GM13976 (cell line): Measurements from ENCODE around the gene APBA2.

Experiments used
- DNase-seq: peaks from one replicate; pipeline ENCODE4 v3.0.0; 2012; ENCODE audit warnings: low spot score
- CTCF ChIP-seq: IDR thresholded peaks from 2 replicates; pipeline ENCODE4 v1.5.1; 2012; ENCODE audit warnings: borderline replicate concordance, mild to moderate bottlenecking; ENCODE audit not compliant: insufficient read depth; ENCODE audit errors: extremely low read depth, missing control alignments, control extremely low read depth
- in situ Hi-C: fragments of 300-500 bp; cut with MboI; formaldehyde crosslinking; loops from one replicate; pipeline ENCODE4 v1.12.0; 2022; ENCODE audit warnings: low sequenced_read_pairs, mixed read lengths, inconsistent platforms; ENCODE audit not compliant: unreplicated experiment

Gene APBA2

DNA sequence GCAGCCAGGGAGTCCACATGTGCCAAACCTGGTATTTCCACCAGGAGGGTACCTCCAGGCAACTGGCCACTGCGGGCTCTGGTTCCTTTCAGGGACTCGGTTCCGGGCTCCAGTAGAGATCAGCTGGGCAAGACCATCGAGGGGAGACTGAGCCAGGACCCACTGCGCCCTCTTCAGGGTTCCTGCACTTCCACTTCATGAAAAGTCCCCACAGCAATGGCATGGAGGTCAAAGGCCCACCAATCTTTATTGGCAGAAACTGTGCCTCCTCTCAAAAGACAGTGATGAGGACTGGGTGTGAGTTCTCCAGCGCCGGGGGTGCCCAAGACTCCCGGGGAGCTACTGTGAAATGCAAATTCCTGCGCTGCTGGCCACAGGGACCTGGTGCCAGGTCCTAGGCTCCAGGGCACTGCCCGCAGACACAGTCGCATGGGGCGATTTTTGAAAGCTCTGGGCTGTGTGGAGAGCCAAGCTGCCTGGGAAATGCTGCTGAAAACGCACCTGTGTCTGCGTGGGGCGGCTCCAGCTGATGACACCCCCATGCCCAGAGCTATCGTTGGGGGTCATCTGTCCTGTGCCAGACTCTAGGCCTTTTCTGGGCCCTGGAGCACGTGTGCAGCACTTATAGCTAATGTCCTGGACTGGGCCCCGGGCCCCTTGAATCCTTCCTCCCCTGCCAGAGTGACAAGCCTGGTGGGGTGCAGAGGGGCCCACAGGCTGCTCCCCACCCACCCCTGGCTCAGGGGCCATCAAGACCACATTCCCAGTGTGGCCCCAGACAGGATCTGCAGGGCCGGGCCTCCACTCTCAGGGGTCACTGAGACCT lies 239.8 kb downstream of the APBA2 start:
- no peak for DNase-seq
- no peak for TF ChIP-seq CTCF
- in situ Hi-C loops = no loop called here

DNA sequence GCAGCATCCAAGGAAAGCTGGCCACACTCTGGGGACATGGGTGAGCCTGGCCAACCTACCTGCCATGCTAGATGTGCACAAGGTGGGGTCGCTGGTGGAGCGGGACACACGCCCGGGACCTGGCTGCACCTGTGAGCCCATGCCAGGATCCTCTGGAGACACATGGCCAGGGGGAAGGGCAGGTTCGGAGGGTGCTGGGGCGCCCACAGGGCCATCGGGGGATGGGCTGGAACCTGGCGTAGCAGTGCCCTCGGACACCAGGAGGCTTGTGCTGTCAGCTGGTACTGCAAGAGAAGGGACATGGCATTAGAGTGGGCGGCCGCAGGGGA lies 240.4 kb downstream of the APBA2 start:
- no peak for TF ChIP-seq CTCF
- in situ Hi-C loops = no loop called here
- DNase-seq = no peak

DNA sequence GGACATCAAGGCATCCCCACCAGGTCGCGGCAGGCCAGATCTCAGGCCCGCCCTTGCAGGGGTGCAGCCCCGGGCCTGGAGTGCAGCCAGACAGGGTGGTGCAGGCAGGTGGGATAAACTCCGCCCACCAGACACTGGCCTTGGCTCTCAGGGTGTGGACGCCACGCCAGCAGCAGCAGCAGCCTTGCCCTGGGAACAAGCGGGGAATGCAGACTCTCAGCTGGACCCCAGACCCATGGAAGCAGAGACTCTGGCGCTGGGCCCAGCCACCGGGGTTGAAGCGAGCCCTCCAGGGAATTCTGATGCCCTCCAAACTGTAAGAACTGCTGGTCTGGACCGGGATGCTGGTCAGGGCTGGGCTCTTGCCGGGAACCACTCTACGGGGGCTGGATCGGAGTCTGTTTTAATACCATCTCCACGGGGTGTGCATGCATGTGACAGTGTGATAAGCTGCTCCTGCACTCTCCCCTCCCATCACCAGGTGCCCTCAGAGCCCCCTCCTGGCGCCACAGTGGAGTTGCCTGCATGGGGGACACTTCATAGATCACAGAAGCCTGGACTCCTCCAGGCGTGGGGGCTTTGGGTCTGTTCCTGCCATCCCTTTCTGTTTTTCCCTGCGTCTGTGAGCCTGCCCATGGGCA lies 241.2 kb downstream of the APBA2 start:
- in situ Hi-C loops = no loop called here
- no peak for DNase-seq
- no peak for TF ChIP-seq CTCF

DNA sequence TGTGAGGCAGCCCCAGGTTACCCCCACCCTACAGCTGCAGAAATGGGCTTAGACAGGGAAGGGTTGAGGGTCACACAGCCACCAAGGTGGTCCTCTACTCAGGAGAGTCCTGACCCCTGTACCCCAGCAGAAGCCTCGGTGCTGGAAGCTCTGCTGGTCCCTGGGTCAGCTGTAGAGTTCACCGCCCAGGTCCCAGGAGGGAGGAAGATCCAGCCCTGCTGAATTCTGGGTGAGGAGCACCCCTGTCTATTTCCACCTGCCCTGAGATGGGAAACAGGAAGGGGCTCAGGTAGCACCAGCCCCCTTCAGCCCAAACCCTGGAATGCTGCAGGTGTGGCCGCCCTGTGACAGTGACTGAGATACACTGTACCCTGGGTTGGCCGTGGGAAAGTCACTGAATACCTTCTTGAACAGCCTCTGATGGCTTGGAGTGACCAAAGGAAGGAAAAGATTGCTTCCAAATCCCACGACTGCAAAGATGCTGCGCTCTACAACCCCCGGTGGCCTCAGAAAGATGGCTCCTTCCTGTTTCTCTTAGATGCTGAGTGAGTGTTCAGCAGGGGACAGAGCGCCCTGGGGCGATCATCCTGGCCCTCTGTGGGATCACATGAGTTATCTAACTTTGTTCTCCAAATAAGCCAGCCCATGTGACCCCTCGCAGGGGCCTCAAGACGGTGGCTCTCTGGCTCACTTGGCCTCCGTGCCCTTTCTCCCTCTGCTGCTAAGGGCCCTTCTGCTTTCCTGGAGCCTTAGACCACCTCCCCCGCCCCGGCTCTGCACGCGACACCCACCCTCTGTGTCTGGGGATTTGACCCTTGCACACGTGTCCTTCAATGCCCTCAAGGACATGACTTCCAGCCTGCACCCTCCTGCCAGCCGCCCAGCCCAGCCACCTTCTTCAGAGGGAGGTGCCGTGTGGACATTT lies 242.0 kb downstream of the APBA2 start:
- TF ChIP-seq CTCF = no peak
- DNase-seq = no peak
- in situ Hi-C loops = no loop called here

GRCh38 chr15:29128671-29129070 lies 242.9 kb downstream of the APBA2 start:
- no peak for DNase-seq
- no peak for TF ChIP-seq CTCF
- in situ Hi-C loops = no loop called here

DNA sequence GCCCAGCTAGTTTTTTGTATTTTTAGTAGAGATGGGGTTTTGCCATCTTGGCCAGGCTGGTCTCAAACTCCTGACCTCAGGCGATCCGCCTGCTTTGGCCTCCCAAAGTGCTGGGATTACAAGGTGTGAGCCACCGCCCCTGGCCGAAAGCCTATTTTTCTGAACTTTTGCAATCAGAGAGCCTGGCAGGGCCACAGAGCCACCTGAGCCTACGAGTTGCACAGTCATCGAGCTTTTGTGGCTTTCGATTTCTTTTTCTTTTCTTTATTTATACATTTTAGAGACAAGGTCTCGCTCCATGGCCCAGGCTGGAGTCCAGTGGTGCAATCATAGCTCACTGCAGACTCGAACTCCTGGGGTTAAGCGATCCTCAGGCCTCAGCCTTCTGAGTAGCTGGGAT lies 243.4 kb downstream of the APBA2 start:
- DNase-seq = no peak
- in situ Hi-C loops = no loop called here
- no peak for TF ChIP-seq CTCF
